Measurements from ENCODE around the gene MRS2.
"Not testable (repeated sequence)": the region's sequence is repeated elsewhere in the genome, so short reads cannot be mapped to it uniquely, and the experiment has no call there.

MRS2 gene

DNA sequence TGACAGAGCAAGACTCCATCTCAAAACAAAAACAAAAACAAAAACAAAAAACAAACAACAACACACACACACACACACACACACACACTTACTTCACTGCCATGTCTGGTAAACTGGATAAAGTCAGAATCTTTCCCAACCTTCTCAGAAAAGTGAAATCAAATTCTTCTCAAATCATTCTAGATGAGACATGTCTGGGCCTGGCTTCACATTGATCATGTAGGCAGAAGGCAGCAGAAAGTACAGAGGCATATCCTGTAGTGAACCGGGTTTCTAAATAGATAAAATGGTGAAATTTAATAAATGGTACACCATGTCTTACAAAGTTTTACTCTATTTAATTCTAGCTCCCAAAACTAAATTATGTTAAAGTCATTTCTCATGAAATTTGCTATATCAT lies 14.9 kb upstream of the MRS2 start:
- DNase-seq: no peak

DNA sequence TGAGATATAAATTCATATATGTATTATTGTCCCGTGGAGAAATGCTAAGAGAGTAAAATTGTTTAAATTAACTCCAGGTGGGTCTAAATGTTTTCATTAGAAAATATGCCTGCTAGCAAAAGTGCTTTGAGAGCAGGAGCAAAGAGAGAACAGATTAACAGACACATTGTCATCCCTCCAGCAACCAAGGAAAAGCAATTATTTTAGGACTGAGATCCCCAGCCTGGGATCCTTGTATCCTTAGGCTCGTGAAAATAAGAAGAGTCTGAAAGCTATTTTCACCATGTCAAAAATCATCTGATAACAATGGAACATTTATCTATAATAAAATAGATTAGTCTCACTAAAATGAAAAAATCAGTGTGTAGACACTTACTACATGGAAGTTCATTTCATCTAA lies 11.5 kb upstream of the MRS2 start:
- DNase-seq: no peak

DNA sequence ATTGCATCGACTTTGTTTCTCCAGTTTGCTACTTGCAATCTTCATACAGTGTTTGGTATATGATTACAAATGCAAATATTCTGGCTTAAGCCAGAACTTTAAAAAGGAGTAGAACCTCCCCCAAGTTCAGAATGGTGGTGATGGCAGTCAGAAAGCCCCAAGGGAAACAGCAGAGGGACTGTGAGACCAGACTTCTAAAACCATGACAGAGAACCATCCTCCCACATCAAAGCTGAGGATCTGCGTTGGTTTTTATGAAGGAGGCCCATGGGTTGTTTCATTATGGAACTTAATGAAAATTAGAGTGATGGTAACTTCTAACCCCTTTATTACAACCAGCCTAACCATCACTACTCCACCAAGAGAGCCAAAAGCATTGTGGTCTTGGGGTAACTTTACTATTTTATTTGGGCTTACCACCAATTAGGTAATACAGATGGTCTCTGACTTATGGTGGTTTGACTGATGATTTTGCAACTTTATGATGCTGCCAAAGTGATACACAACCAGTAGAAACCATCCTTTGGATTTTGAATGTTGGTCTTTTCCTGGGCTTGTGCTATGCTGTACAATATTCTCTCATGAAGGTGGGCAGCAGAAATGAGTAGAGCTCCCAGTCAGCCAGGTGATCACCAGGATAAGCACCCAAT lies 10.9 kb upstream of the MRS2 start:
- DNase-seq: peak in 1 of 5 experiments; percentile 7

DNA sequence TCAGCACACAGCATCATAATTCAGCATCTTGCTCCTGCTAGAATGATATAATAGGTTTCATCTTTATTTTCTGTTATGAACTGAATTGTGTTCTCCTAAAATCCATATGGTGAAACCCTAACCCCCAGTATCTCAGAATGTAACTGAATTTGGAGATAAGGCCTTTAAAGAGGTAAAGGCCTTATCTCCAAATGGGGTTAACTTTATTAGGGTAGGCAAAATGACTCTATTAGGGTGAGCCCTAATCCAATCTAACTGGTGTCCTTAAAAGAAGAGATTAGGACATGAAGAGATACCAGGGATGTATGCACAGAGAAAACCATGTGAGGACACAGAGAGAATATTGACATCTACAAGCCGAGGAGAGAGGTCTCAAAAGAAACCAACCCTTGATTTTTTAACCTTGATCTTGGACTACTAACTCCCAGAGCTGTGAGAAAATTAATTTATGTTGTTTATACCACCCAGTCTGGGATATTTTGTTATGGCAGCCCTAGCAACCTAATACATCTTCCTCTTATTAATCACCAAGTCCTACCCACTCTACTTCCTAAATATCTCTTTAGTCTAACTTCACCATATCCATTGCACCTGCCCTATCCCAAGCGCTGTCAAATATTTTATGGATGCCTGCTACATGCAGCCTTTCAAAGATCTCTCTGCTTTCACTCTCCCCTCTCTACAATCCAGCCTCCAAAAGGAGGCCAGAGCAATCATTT lies 8.5 kb upstream of the MRS2 start:
- DNase-seq: no peak

DNA sequence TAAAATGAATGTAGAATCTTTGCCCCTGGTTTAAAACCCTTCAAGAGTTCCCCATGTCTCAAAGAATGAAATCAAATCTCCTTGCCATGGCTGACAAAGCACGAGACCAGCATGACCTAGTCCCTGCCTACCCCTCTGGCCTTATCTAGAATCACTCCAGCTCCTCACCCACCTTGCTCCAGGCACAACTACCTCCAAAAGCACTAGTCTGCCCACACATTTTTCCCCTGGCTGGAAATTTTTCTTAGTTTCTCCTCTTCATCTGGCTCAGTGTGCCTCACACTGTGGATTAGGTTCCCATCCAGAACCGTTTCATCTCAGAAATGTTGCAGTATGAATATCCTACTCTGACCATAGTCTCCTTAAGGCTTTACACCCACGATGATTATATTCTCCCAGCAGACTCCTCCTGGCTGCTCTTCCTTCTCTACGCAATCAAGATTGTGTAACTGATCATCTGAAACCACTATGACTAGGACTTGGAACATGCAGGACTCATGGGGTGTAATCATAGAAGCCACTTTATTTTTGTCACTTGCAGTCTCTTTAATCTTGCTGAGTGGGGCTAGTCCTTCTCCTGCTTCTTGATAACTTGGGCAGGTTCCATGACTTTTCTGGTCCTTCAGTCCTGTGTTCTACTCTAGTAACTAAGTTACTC lies 7.8 kb upstream of the MRS2 start:
- DNase-seq: no peak

DNA sequence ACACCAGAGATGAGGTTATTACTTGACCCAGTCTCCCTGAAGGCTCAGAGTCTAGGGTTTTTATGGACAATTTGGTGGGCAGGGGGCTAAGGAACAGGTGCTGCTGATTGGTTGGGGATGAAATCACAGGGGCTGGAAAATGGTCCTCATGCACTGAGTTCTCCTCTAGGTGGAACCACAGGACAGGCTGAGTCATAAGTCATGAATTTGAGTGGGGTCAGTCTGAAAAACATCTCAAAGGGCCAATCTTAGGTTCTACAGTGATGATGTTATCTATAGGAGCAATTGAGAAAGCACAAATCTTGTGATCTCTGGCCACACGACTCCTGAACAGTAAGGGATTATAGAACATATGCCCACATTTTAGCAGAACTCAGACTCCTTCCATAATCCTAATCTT lies 5.9 kb upstream of the MRS2 start:
- DNase-seq: no peak

DNA sequence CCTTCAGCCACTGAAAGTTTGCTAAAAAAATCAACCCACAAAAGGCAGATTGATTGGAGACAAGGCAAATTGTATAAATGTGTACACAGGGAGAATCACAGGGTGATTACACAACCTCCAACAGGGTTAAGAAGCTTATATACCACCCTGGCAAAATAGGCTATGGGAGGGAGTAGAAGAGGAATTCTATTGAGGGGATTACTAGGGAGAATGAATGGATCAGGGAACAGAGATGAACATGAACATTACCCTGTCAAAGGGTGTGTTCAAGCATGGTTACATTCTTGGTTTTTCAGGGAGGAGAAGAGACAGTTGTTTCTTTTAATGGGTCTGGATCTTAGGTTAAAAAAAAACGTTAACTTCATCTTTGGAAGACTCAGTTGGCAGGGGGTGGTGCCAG lies 5.1 kb upstream of the MRS2 start:
- DNase-seq: no peak

DNA sequence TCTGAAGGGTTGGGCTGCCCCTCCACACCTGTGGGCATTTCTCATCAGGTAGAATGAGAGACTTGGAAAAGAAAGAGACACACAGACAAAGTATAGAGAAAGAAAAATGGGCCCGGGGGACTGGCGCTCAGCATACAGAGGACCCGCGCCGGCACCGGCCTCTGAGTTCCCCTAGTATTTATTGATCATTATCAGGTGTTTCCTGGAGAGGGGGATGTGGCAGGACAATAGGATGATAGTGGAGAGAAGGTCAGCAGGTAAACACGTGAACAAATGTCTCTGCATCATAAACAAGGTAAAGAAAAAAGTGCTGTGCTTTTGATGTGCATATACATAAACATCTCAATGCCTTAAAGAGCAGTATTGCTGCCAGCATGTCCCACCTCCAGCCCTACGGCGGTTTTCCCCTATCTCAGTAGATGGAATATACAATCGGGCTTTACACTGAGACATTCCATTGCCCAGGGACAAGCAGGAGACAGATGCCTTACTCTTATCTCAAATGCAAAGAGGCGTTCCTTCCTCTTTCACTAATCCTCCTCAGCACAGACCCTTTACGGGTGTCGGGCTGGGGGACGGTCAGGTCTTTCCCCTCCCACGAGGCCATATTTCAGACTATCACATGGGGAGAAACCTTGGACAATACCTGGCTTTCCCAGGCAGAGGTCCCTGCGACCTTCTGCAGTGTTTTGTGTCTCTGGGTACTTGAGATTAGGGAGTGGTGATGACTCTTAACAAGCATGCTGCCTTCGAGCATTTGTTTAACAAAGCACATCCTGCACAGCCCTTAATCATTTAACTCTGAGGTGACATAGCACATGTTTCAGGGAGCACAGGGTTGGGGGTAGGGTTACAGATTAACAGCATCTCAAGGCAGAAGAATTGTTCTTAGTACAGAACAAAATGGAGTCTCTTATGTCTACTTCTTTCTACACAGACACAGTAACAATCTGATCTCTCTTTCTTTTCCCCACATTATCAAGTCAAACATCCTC lies 2.4 kb upstream of the MRS2 start:
- DNase-seq: not testable (repeated sequence)

DNA sequence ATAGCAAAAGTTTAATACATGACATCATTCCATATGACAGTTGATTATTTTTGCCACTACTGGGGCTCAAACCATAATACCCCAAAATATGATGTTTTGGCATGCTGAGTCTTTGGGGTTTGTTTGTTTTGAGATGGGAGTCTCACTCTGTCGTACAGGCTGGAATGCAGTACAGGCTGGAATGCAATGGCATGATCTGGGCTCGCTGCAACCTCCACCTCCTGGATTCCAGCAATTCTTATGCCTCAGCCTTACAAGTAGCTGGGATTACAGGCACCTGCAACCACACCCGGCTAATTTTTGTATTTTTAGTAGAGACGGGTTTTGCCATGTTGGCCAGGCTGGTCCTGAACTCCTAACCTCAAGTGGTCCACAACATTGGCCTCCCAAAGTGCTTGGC lies 1.3 kb upstream of the MRS2 start:
- no peak for DNase-seq

DNA sequence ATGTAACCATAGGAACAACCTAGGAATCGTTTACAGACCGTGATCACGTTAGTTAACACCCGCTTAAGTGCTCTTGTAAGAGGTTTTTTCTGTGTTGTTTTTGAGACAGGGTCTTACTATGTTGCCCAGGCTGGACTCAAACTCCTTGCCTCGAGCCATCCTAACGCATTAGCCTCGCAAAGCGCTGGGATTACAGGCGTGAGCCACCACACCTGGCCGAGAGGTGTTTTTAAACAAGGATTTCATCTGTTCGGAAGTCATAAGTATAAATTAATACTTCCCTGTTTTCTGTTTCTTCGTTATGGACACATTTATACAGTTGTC lies 727 bp downstream of the MRS2 start:
- DNase-seq: no peak

DNA sequence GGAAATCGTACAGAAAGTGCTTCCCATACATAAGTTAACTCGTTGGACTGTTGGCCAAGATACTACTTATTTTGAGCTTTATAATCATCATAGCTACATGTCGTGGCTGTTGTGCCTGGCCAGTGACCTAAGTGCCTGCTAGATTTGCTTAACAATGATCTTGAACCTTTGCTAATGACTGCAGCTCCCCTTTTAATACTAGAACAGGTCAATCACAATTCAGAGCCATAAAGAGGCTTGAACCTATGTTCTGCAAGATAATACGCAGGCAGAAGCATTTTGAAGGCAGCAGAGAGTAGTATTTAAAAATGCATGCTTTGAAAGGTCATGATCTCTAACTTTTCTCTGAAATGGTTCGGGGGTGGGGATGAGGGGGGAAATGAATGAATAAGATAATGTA lies 2.5 kb downstream of the MRS2 start:
- DNase-seq: no peak

DNA sequence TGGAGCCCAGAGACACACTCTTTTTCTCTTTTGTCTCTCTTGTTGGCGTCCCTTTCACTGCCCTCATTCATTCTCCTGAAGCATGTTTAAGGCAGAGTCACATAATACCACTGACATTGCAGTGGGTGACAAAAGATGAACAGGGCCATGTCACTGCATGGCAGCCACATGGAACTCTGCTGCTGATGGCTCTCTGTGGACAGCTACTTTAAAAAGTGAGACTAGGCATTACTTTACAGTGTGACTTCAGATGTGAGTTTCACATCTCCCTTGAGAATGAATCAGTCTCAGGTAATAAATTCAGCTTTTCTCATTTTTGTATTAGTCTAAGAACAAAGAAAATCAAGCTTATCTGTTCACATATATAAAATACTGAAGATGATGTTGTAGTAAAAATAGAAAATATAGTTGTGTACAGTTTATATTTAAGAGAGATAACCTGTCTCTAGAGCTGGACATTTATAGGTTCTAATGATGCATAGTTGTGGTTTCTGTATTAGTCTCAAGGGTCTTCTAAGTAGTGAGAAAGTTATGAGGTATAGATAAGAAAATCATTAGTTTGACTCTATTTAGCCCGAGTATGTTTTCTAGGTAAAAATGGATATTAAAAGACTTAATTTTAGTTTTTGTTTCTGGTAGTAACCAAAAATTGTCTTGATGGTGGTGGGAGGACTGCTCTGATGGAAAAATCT lies 6.1 kb downstream of the MRS2 start:
- DNase-seq: no peak

DNA sequence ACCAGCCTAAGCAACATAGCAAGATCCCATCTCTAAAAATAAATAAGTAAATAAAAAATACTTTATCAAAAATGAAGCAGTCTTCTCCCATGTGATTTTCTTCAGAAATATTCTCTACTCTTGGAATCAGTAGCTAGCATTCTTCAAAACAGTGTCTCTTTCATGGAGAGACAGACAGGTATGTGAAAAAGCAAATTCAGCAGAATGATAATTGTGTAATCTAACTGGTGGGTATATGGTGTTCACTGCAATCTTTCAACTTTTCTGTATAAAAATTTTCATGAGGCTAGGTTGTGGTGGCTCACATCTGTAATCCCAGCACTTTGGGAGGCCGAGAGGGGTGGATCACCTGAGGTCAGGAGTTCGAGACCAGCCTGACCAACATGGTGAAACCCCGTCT lies 7.9 kb downstream of the MRS2 start:
- DNase-seq: no peak

DNA sequence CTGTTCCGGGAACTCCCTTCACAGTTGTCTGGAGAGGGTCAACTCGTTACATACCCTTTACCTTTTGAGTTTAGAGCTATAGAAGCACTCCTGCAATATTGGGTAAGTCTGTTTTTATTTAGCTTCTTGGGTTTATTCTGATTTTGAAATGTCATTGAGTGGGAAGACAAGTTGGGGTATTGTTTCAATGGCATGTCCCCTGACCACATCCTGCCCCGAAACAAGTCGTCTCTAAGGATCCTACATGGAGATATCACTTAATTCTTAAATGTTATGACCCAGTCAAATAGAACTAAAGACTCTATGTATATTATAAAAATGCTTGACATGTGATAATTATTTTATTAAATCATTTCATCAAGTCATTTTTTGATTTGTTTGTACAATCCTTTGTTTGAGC lies 9.6 kb downstream of the MRS2 start:
- peak in 1 of 5 experiments; percentile 20 for DNase-seq

DNA sequence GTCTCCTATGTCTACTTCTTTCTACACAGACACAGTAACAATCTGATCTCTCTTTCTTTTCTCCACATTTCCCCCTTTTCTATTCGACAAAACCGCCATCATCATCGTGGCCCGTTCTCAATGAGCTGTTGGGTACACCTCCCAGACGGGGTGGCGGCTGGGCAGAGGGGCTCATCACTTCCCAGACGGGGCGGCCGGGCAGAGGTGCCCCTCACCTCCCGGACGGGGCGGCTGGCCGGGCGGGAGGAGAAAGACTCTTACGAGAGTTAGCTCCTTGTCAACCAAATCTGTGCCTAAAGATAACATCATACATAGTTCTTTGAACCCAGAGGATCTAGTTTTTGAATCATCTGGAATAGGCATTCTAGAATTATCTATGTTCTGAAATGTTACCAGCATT lies 11.8 kb downstream of the MRS2 start:
- not testable (repeated sequence) for DNase-seq

DNA sequence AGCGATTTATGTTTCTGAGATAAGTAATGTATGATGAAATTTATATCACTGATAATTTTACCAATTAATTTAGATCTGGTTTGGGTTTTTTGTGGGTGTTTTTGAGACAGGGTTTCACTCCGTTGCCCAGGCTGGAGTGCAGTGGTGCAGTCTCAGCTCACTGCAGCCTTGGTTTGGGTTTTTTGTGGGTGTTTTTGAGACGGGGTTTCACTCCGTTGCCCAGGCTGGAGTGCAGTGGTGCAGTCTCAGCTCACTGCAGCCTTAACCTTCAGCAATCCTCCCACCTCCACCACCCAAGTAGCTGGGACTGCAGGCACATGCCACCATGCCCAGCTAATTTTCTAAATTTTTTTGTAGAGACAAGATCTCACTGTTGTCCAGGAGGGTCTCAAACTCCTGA lies 13.0 kb downstream of the MRS2 start:
- no peak for DNase-seq

DNA sequence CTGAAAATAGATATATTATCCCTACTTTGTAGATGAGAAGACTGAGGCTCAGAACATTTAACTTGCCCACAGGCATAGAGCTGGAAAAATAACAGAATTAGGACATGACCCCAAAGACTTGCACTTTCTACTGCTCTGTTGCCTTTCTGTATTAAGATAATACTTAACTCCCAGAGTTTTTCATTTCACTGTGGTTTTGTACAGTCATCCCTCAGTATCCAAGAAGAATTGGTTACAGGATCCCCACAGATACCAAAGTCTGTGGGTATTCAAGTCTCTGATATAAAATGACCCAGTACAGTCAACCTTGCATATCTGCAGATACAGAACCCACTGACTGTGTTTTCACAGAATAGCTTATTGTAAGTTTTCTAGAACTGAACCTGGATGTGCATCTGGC lies 16.8 kb downstream of the MRS2 start:
- no peak for DNase-seq

DNA sequence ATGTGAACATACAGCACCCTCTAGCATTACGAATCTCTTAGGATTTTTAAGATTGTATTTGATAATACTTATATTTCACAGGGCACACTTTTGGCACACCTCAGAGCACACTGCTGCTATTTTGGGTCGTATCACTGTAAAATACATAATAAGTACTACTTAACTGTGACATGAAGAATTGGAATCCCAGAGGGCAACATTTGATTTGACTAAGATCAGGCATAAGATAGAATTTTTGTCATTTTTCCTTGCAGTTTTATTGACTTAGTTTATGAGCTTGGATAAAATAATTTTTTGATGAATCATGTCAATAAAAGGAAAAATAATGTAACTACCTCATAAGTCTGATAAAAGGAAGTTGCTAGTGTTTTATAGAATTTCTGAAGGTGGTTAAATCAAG lies 22.4 kb downstream of the MRS2 start:
- DNase-seq: no peak

DNA sequence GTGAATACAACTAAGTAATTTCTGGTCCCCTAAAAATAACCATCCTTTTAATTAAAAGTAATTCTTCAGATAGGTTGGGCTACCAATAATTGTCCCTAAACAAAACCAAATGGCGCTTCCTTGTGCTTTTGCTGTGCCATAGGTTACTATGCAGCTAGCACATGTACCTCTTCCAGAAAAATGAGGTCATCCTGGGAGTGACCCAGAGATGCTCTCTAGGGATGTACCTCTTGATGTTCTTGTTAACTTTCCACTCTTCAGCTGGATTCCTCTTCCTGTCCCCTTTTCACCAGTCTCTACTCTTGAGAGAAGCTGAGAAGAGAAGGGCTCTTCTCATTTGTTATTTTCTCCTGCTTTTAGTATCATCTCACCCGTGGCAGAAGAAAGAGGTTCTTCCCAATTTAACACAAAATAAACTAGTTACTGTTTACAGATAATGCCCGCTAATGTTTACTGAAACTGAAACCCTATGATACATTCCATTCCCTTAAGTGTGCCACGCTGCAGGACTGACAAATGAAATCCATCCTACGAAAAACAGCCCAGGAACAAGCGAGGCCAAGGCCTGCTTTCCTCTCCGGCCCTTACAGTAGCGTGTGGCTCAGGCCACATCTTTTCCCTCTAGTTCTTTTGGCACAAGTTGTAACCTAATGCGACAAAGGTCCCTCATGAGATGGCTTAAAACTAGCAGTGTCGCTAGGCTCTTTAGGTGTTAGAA lies 24.2 kb downstream of the MRS2 start:
- no peak for DNase-seq

DNA sequence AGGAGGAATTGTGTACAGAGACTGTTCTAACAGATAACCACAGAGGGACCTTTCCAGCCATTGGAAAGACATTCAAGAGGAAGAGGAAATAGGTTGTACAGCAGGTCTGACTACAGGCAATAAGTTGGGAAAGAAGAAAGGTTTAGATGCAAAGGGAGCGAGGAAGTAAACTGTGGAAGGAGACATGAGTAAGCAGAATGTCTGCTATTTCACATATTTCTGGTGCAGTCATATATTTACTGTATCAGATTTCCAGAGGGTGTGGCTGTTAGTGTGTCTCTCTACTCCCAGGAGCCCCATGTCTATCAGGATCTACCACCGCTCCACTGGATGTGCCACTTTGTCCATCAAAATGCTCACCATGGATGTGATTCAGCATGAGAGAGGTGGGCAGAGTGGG lies 25.9 kb downstream of the MRS2 start:
- no peak for DNase-seq

DNA sequence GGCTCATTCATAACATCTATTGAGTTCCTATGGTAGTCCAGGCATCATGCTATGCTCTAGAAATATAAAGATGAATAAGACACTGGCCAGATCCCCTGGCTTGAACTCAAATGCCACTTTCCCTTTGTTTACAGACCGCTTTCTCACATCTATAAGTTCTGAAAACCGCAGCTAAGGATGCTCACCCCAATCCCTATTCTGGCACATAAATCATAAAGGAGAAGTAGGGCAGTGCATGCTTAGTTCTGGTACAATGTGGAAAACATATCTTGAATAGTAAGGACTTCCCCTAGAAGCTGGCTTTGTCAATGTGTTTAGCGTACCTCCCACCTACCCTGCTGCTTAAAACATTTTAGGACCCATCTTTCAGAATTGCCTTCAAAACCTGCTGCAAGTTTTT lies 26.4 kb downstream of the MRS2 start:
- no peak for DNase-seq

DNA sequence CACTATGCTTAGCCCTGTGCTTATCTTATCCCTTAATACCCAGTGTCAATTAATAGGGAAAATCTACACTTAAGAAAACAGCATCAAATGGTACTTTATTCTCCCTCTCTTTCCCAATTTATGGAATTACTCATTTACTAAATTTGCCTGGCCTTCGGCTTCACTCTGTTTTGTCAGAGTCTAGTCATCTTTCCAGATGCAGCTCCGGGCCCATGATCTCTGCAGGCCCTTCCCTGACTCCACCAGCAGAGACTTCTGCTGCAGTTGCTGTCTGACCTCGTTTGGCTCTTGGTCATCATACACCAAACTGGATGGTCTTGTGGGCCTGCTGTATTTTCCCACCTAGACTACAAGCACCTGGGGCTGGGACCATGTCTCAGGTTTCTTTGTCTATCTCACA lies 27.4 kb downstream of the MRS2 start:
- no peak for DNase-seq
